HEK293 (cell line): Measurements from ENCODE around the gene MZT2A.
"Not testable (repeated sequence)": the region's sequence is repeated elsewhere in the genome, so short reads cannot be mapped to it uniquely, and the experiment has no call there.

Source experiments
- CTCF ChIA-PET: fragments of 350-600 bp; formaldehyde crosslinking; extraction: SDS; loops from one replicate; lab custom pipeline; 2021; ENCODE audit warnings: antibody characterized with exemption; lab: Yijun Ruan, JAX
- POLR2A ChIA-PET: fragments of 300-600 bp; formaldehyde crosslinking; extraction: SDS; loops from one replicate; lab custom pipeline; 2020; ENCODE audit warnings: antibody characterized with exemption, inconsistent platforms; lab: Yijun Ruan, JAX
- H3K27ac ChIP-seq: fragments of 200-500 bp; sonication (Bioruptor generic); 2 replicates; pipeline ENCODE4 v1.5.1; 2014; ENCODE audit warnings: low read depth, low read length, control low read depth, inconsistent platforms; ENCODE audit errors: extremely low read depth
- H3K36me3 ChIP-seq, 2 experiments: fragments of 200-500 bp in 1 of 2; sonication (Bioruptor generic) in 1 of 2; 1 replicate in 1 of 2; 2 replicates in 1 of 2; pipeline ENCODE4 v1.5.1; 2014 to 2017; ENCODE audit warnings: inconsistent platforms in 2 of 2, low read length in 2 of 2; ENCODE audit not compliant: control insufficient read depth in 2 of 2, insufficient read depth in 1 of 2
- H3K4me1 ChIP-seq: fragments of 200-500 bp; sonication (Bioruptor generic); 2 replicates; pipeline ENCODE4 v1.5.1; 2014; ENCODE audit warnings: mild to moderate bottlenecking, low read length, inconsistent platforms; ENCODE audit not compliant: control insufficient read depth, insufficient read depth
- H3K4me3 ChIP-seq: 2 replicates; pipeline ENCODE4 v1.5.1; 2011; ENCODE audit warnings: low read depth, mild to moderate bottlenecking, control low read depth, low read length, moderate library complexity
- H3K9me3 ChIP-seq: fragments of 200-500 bp; sonication (Bioruptor generic); 2 replicates; pipeline ENCODE4 v1.5.1; 2014; ENCODE audit warnings: low read depth, low read length, inconsistent platforms; ENCODE audit not compliant: control insufficient read depth, insufficient read depth
- ZNF558 ChIP-seq: fragments of 450-650 bp; formaldehyde crosslinking; IDR thresholded peaks from 2 replicates; pipeline ENCODE4 v1.5.1; 2016; ENCODE audit warnings: missing biosample characterization, missing genetic modification characterization
- TF ChIP-seq, protein P1 (sequence below): fragments of 450-650 bp; formaldehyde crosslinking; conservative IDR thresholded peaks from 2 replicates; pipeline ENCODE4 v1.5.1; 2016; ENCODE audit warnings: low read depth, missing biosample characterization, missing genetic modification characterization

MZT2A gene

GRCh38 chr2:131475831-131476230, 16.4 kb downstream of the MZT2A start, which contains the start of gene TUBA3D:
TSS of gene TUBA3D (plus strand) at chr2:131476119. CDS start at chr2:131476200, 81 bp downstream.
- H3K4me1 ChIP-seq, result no peaks in the 10 kb centered on the region
- no peak within 1 kb of the TSS for H3K4me3 ChIP-seq
- ChIA-PET POLR2A (no interaction called here), CTCF (no interaction called here)
- TF ChIP-seq ZNF558 (tag by site-specific recombination), result no peak
- TF ChIP-seq, protein P1, sequence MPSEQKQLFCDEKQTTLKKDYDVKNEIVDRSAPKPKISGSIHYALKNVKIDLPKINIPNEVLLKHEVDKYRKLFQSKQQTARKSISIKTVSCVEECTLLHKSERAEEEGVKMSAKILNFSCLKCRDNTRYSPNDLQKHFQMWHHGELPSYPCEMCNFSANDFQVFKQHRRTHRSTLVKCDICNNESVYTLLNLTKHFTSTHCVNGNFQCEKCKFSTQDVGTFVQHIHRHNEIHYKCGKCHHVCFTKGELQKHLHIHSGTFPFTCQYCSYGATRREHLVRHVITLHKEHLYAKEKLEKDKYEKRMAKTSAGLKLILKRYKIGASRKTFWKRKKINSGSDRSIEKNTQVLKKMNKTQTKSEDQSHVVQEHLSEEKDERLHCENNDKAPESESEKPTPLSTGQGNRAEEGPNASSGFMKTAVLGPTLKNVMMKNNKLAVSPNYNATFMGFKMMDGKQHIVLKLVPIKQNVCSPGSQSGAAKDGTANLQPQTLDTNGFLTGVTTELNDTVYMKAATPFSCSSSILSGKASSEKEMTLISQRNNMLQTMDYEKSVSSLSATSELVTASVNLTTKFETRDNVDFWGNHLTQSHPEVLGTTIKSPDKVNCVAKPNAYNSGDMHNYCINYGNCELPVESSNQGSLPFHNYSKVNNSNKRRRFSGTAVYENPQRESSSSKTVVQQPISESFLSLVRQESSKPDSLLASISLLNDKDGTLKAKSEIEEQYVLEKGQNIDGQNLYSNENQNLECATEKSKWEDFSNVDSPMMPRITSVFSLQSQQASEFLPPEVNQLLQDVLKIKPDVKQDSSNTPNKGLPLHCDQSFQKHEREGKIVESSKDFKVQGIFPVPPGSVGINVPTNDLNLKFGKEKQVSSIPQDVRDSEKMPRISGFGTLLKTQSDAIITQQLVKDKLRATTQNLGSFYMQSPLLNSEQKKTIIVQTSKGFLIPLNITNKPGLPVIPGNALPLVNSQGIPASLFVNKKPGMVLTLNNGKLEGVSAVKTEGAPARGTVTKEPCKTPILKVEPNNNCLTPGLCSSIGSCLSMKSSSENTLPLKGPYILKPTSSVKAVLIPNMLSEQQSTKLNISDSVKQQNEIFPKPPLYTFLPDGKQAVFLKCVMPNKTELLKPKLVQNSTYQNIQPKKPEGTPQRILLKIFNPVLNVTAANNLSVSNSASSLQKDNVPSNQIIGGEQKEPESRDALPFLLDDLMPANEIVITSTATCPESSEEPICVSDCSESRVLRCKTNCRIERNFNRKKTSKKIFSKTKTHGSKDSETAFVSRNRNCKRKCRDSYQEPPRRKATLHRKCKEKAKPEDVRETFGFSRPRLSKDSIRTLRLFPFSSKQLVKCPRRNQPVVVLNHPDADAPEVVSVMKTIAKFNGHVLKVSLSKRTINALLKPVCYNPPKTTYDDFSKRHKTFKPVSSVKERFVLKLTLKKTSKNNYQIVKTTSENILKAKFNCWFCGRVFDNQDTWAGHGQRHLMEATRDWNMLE (tag by site-specific recombination), result no peak
- H3K9me3 ChIP-seq, result no peaks in the 10 kb centered on the region
- H3K27ac ChIP-seq, result no peak within 1 kb of the TSS
- H3K36me3 ChIP-seq, result no peaks in the 10 kb centered on the region

- H3K9me3 ChIP-seq, H3K4me3 ChIP-seq, H3K27ac ChIP-seq, H3K36me3 ChIP-seq, H3K4me1 ChIP-seq, POLR2A ChIA-PET: not testable (repeated sequence)
- CTCF ChIA-PET, result interaction anchor here (0.5 kb wide), 1 partner anchor 20 kb away, joined by 3 read pairs; no protein-coding TSS in a partner anchor
Measured at GRCh38 chr2:131473266-131473665, 18.9 kb downstream of the MZT2A start.

GRCh38 chr2:131471624-131472023, 20.6 kb downstream of the MZT2A start:
- H3K36me3 ChIP-seq, POLR2A ChIA-PET: not testable (repeated sequence)

GRCh38 chr2:131470944-131471343, 21.3 kb downstream of the MZT2A start:
- H3K9me3 ChIP-seq, H3K27ac ChIP-seq, CTCF ChIA-PET, H3K36me3 ChIP-seq, POLR2A ChIA-PET, H3K4me3 ChIP-seq, H3K4me1 ChIP-seq: not testable (repeated sequence)

More at GRCh38 chr2:131471624-131472023, 20.6 kb downstream of the MZT2A start:
- CTCF ChIA-PET, H3K27ac ChIP-seq, H3K4me1 ChIP-seq, H3K4me3 ChIP-seq, H3K9me3 ChIP-seq: not testable (repeated sequence)

- H3K4me1 ChIP-seq, H3K27ac ChIP-seq, CTCF ChIA-PET, H3K4me3 ChIP-seq, POLR2A ChIA-PET, H3K9me3 ChIP-seq, H3K36me3 ChIP-seq: not testable (repeated sequence)
Measured at GRCh38 chr2:131467722-131468121, 24.5 kb downstream of the MZT2A start.

DNA sequence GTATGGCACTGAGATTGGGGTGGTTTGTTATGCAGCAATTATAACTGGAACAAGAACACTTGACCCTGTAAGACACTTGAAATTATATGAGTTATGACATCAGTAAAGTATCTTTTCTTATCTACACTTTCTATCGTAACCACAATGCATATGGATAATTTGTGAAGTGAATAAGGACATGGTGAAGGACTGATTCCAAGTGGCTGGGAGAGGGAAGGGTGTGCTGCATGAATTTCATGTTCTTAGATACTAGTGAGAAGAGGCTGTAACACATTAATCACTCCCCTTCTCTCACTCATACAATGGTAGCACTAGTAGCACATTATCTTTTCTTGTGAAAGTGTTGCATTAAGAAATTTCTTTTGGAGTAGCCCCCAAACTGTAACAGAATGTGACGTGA, 37.3 kb downstream of the MZT2A start:
- H3K9me3 ChIP-seq, CTCF ChIA-PET, H3K4me1 ChIP-seq, H3K36me3 ChIP-seq, POLR2A ChIA-PET, H3K4me3 ChIP-seq, H3K27ac ChIP-seq: not testable (repeated sequence)

DNA sequence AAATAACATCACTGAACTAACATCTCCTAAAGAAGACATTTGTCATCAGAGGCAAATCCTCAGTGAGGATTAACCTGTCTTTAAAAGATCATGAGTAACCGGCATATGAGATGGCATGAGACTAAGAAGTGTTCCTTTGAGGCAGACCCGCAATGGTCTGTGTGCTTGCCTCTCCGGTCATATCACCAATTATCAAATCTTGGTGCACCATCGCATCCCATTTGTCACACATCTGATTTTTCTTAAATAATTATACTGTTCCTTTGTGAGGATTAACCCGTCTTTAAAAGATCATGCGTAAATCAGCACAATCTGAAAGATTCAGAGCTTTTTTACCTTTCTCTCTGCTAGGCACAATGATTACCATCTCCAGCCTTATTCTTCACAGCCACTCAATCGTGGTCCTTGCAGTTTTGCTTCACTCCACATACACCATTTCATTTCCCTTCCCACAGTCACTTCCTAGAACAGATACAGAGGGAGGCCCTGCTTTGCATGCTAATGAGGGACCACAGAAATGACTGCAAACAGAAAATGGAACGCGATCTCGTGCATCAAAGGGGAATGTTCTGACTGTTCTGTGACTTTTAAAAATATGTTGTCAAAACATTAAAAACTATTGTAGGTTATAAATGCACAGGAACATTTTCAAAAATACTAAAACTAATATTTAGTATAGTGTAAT, 40.8 kb downstream of the MZT2A start:
- H3K4me1 ChIP-seq, H3K27ac ChIP-seq, POLR2A ChIA-PET, H3K9me3 ChIP-seq, H3K36me3 ChIP-seq, H3K4me3 ChIP-seq: not testable (repeated sequence)
- CTCF ChIA-PET, result interaction anchor here (1.6 kb wide), 1 partner anchor 41 kb away, joined by 3 read pairs; the partner anchor contains the start of gene MZT2A
